Measurements from ENCODE around the gene ATAD5. TPM values are rescaled to one million over a fixed set of nuclear protein-coding genes. Genes with fewer than 3 reads are reported as not detected.
"Not testable (repeated sequence)": the region's sequence is repeated elsewhere in the genome, so short reads cannot be mapped to it uniquely, and the experiment has no call there.

Gene ATAD5
- total RNA-seq, 1 experiment from 2014 or later = 37.6 TPM

DNA sequence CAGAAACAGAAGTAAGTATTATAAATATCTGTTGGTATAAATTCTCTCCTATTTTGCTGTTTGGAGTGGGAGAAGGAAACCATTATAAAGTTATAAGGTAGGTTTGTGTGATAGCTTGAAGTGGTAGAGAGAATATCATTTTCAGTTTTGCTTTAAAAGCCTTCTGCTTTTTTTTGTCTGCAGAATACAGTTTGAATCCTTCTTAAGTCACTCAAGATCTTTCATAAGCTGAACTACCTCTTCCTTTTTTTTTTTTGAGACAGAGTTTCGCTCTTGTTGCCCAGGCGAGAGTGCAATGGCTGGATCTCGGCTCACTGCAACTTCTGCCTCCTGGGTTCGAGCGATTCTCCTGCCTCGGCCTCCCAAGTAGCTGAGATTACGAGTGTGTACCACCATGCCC lies 9.0 kb downstream of the ATAD5 start:
- Histone ChIP-seq H3K27ac (no peak overlapping the region), H3K4me1 (no peaks in the 10 kb centered on the region), H3K27me3 (no peaks in the 10 kb centered on the region), H3K4me3 (no peak overlapping the region), H3K36me3 (peaks cover 82% of the 10 kb centered on the region), H3K9me3 (replicated peaks) (no peaks in the 10 kb centered on the region)
- no peak for DNase-seq

DNA sequence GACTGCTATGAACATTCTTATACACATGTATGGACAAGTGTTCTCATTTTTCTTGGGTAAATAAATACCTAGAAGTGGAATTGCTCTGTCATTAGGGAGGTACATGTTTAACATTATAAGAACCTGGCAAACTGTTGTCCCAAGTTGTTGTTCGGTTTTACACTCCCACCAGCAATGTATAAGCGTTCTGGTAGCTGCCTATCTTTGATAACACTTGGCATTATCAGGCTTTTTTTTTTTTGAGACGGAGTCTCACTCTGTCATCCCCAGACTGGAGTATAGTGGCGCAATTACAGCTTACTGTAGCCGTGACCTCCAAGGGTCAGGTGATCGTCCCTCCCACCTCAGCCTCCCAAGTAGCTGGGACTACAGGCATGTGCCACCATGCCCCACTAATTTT lies 16.3 kb downstream of the ATAD5 start:
- H3K27me3 ChIP-seq = no peaks in the 10 kb centered on the region
- no peaks in the 10 kb centered on the region for H3K4me1 ChIP-seq
- no peak for DNase-seq
- peaks cover 78% of the 10 kb centered on the region for H3K36me3 ChIP-seq
- H3K4me3 ChIP-seq = no peak overlapping the region
- no peaks in the 10 kb centered on the region for H3K9me3 ChIP-seq (replicated peaks)
- H3K27ac ChIP-seq = no peak overlapping the region

DNA sequence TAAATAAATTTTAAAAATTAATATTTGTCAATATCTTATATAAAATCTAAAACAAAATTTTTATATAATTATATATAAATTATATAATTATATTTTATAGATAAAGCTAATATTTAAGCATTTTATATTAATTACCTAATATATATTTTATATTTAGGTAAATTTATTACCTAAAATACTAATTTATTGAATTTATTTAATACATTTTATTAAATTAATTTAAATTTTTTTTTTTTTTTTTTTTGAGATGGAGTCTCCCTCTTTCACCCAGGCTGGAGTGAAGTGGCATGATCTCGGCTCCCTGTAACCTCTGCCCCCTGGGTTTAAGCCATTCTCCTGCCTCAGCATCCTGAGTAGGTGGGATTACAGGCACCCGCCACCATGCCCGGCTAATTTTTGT lies 22.4 kb downstream of the ATAD5 start:
- no peaks in the 10 kb centered on the region for H3K9me3 ChIP-seq (replicated peaks)
- H3K36me3 ChIP-seq = peaks cover 85% of the 10 kb centered on the region
- DNase-seq = no peak

DNA sequence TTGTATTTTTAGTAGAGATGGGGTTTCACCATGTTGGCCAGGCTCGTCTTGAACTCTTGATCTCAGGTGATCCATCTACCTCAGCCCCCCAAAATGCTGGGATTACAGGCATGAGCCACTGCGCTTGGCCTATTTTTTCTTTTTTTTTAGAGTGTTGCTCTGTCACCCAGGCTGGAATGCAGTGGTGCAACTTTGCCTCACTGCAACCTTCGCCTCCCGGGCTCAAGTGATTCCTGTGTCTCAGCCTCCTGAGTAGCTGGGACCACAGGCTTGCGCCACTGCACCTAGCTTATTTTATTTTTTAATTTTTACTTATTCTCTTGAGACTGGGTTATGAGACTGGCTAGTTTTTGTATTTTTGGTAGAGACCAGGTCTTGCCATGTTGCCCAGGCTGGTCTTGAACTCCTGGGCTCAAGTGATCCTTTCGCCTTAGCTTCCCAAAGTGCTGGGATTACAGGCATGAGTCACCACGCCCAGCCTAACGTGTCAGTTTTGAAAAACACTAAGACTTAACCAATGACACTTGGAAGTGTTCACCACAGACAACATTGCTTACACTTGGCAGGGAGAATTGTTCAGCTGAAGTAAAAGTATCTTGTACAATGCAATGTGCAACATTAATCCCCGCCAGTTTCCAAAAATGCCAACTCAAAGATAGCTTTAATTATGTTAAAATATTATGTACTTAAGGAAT lies 26.9 kb downstream of the ATAD5 start:
- Histone ChIP-seq H3K4me1 (no peaks in the 10 kb centered on the region), H3K27ac (no peak overlapping the region), H3K9me3 (replicated peaks) (no peaks in the 10 kb centered on the region), H3K4me3 (no peak overlapping the region), H3K27me3 (no peaks in the 10 kb centered on the region), H3K36me3 (peaks cover 89% of the 10 kb centered on the region)
- DNase-seq = no peak

More for the DNA sequence above, 22.4 kb downstream of the ATAD5 start:
- Histone ChIP-seq H3K27me3 (no peaks in the 10 kb centered on the region), H3K4me1 (no peaks in the 10 kb centered on the region), H3K27ac (no peak overlapping the region), H3K4me3 (no peak overlapping the region)

DNA sequence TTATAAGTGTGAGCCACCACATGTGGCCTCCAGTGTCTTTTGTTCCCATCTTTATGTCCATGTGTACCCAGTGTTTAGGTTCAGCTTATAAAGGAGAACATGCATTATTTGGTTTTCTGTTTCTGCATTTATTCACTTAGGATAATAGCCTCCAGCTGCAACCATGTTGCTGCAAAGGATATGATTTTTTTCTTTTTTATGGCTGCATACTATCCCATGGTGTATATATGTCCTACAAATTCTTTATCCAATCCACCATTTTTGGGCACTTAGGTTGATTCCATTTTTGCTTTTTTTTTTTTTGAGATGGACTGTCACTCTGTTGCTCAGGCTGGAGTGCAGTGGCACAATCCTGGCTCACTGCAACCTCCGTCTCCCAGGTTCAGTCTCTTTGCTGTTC lies 32.9 kb downstream of the ATAD5 start:
- Histone ChIP-seq H3K27ac (no peak overlapping the region), H3K36me3 (peaks cover 89% of the 10 kb centered on the region), H3K4me1 (no peaks in the 10 kb centered on the region), H3K27me3 (no peaks in the 10 kb centered on the region), H3K9me3 (replicated peaks) (no peaks in the 10 kb centered on the region), H3K4me3 (no peak overlapping the region)
- DNase-seq = no peak

DNA sequence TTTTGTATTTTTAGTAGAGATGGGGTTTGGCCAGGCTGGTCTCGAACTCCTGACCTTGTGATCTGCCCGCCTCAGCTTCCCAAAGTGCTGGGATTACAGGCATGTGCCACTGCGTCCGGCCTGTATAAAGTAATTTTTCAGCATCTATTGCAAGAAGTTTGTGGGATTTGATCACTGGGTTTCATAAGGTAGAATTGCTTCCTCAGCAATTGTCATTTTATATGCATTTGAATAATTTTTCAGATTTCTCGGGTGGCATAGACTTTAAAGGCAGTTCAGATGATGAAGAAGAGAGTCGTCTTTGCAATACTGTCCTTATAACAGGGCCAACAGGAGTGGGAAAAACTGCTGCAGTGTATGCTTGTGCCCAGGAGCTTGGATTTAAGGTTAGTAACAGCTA lies 37.2 kb downstream of the ATAD5 start:
- Histone ChIP-seq H3K27me3 (no peaks in the 10 kb centered on the region), H3K9me3 (replicated peaks) (no peaks in the 10 kb centered on the region), H3K4me3 (no peak overlapping the region), H3K36me3 (peaks cover 93% of the 10 kb centered on the region), H3K27ac (no peak overlapping the region), H3K4me1 (no peaks in the 10 kb centered on the region)
- DNase-seq = no peak

DNA sequence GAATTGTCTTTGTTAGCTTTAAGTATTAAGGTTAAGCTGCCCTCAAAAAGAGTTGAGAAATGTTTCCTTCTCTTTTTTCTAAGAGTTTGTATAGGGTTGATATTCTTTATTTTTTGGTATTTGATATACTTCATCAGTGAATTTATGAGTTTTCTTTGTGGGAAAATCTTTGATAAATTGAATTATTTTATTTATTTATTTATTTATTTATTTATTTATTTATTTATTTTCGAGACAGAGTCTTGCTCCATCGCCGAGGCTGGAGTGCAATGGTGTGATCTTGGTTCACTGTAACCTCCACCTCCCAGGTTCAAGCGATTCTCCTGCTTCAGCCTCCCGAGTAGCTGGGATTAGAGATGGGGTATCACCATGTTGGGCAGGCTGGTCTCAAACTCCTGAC lies 54.4 kb downstream of the ATAD5 start:
- no peak overlapping the region for H3K27ac ChIP-seq
- DNase-seq = no peak
- no peaks in the 10 kb centered on the region for H3K27me3 ChIP-seq

DNA sequence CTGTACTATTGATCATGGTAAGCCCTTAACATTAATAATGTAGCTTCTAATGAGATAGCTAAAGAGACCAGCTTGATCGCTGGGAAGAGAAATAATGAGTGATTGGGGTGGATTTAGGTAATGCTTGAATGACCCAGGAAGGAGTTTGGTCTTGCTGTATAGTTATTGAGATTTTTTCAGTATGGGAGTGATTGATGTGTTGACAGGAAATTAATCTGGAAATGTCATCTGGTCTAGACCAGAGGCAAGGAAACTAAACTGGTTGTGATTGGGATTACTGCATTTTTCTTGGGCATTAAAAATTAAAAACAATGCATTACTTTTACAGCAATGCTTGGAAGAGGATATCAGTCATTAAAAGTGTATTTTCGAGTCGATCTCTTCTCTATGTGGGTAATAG lies 62.5 kb downstream of the ATAD5 start:
- no peaks in the 10 kb centered on the region for H3K4me1 ChIP-seq
- peaks cover 77% of the 10 kb centered on the region for H3K36me3 ChIP-seq
- H3K9me3 ChIP-seq (replicated peaks) = no peaks in the 10 kb centered on the region
- H3K27me3 ChIP-seq = no peaks in the 10 kb centered on the region
- H3K4me3 ChIP-seq = no peak overlapping the region
- no peak overlapping the region for H3K27ac ChIP-seq
- no peak for DNase-seq

More for the DNA sequence above, 54.4 kb downstream of the ATAD5 start:
- Histone ChIP-seq H3K4me1 (no peaks in the 10 kb centered on the region), H3K4me3 (no peak overlapping the region), H3K36me3 (peaks cover 61% of the 10 kb centered on the region), H3K9me3 (replicated peaks) (no peaks in the 10 kb centered on the region)

DNA sequence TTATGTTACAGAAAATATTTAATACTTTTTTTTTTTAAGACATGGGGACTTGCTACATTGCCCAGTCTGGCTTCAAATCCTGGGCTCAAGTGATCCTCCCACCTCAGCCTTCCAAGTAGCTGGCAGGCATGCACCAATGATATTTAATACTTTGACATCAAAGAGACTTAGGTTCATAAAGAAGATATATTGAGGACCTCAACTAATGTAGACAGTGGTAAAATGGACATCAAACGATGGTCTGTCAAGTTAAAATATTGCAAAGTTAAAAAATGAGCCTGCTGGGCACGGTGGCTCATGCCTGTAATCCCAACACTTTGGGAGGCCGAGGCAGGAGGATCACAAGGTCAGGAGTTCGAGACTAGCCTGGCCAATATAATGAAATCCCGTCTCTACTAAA lies 65.5 kb downstream of the ATAD5 start:
- Histone ChIP-seq H3K27me3 (no peaks in the 10 kb centered on the region), H3K27ac (no peak overlapping the region), H3K36me3 (peaks cover 76% of the 10 kb centered on the region), H3K4me3 (no peak overlapping the region), H3K4me1 (no peaks in the 10 kb centered on the region), H3K9me3 (replicated peaks) (no peaks in the 10 kb centered on the region)
- DNase-seq = no peak

DNA sequence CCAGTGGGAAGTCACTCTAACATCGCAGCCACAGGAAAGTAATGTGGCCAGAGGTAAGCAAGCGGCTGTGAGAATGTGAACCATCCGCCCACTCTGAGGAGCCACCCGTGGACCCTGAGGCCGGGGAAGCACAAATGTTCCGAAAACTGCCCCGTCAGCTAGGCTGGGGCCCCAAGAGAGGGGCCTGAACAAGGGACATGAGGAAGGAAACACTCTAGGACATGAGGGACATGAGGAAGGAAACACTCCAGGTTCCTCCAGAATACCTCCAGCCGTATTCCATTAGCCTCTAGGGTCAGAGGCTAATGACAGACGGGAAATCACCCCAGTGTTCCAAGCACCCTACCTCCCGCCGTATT lies 74.0 kb downstream of the ATAD5 start:
- H3K27ac ChIP-seq = peak overlapping the region; percentile 55
- no peak for DNase-seq
- no peaks in the 10 kb centered on the region for H3K27me3 ChIP-seq
- no peaks in the 10 kb centered on the region for H3K9me3 ChIP-seq (replicated peaks)
- H3K4me1 ChIP-seq = no peaks in the 10 kb centered on the region
- peaks cover 12% of the 10 kb centered on the region for H3K36me3 ChIP-seq
- H3K4me3 ChIP-seq = peak overlapping the region; percentile 66

DNA sequence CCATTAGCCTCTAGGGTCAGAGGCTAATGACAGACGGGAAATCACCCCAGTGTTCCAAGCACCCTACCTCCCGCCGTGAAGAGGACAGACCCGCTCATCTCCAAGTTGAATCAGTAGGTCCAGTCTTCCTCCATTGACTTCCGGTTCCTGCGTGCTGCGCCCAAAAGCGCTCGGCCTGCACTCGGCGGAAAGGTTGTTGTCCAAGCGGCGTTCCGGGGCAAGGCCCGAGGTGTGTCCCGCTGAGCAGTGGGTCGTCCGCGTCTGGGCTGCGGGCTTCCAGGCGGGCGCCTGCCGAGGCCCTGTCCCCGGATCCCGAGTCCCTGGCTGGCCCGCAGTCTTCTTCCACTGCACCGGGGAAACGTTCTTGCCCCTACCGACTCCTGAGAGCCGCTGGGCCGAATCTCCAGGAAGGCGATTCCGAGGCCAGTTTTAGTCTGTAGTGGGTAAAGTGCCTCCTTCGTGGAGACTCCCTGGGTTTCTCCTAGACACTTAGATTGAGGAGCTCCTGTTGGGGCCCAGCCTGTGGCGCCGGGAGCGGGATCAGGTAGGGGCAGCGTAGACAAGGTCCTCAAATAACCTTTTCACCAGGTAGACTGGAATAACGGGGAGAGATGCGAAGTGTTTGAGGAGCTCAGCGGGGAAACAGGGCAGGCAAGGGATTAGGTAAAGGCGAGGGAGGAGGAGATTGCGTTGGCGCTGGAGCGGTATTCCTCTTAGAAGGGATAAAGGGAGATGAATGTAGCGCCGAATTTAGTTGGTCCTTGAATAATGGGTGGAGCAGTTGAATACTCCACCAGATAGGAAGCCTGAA lies 74.5 kb downstream of the ATAD5 start, which contains the start of gene TEFM:
Gene TEFM, minus strand, starts transcription at position 138 of the 811 bp plus-strand sequence. Its CDS starts 40 bp downstream, at position 98.
- peaks cover 10% of the 10 kb centered on the region for H3K36me3 ChIP-seq
- peak within 1 kb of the TSS; percentile 55 for H3K27ac ChIP-seq
- H3K4me1 ChIP-seq = no peaks in the 10 kb centered on the region
- H3K4me3 ChIP-seq = peak within 1 kb of the TSS; percentile 66
- no peaks in the 10 kb centered on the region for H3K9me3 ChIP-seq (replicated peaks)
- H3K27me3 ChIP-seq = no peaks in the 10 kb centered on the region
- DNase-seq = peak; percentile 94 to 96

DNA sequence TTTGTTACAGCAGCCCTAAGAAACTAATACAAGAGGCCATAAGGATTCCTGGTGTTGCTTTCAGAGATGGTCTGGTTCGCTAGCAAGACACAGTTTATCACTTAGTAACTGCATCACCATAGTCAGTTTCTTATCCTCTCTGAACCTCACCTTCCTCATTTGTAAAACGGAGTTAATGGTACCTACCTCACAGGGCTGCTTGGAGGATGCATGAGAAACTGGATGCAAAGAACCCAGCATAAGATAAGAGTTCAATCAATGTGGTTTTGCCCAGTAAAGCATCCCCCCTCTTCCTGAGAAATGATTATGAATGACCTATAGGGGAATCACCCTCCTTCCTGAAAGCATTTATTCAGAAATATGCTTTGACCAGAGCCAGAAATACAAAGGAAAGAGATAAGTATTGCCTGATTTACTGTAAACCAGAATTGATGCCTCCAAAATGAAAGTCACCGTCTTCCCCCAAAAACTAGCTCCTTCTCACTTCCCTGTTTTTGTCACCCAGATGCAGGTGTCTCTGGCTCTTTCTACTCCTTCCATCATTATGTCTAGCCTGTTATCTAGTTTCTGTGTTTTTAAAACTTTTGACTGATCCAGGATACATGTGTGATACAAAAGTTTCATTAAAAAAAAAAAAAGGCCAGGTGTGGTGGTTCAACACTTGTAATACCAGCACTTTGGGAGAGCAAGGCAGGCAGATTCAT lies 77.1 kb downstream of the ATAD5 start:
- no peaks in the 10 kb centered on the region for H3K36me3 ChIP-seq
- no peak overlapping the region for H3K4me3 ChIP-seq
- H3K4me1 ChIP-seq = no peaks in the 10 kb centered on the region
- DNase-seq = no peak
- no peak overlapping the region for H3K27ac ChIP-seq
- H3K27me3 ChIP-seq = no peaks in the 10 kb centered on the region
- no peaks in the 10 kb centered on the region for H3K9me3 ChIP-seq (replicated peaks)

DNA sequence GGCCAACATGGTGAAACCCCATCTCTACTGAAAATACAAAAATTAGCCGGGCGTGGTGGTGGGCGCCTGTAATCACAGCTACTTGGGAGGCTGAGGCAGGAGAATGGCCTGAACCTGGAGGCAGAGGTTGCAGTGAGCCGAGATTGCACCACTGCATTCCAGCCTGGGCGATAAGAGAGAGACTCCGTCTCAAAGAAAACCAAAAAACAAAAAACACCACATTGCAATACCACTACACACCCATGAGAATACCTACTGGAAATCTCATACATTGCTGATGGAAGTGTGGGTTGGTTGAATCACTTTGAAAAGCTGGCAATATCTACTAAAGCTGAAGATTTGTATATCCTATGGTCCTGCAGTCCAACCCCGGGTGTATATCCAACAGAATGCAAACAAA lies 78.4 kb downstream of the ATAD5 start:
- H3K4me1 ChIP-seq; DNase-seq; H3K27me3 ChIP-seq; H3K27ac ChIP-seq; H3K4me3 ChIP-seq; H3K9me3 ChIP-seq (replicated peaks); H3K36me3 ChIP-seq: not testable (repeated sequence)

DNA sequence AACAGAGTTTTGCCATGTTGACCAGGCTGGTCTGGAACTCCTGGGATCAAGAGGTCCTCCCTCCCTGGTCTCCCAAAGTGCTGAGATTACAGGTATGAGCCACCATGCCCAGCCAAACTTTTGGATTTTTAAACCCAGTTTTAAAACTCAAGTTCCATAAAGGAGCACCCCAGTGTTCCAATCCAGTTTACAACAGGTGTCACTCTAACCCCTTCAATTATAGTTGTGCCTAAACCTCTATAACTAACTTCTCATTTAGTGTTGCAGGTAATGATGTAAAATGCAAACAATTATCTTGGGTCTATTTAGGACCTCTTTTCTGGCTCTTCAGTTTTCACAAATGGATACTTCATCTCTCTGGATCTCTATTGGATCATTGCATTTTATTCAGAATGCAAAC lies 82.2 kb downstream of the ATAD5 start:
- no peak overlapping the region for H3K4me3 ChIP-seq
- H3K4me1 ChIP-seq = no peaks in the 10 kb centered on the region
- no peaks in the 10 kb centered on the region for H3K9me3 ChIP-seq (replicated peaks)
- no peaks in the 10 kb centered on the region for H3K27me3 ChIP-seq
- no peak overlapping the region for H3K27ac ChIP-seq
- H3K36me3 ChIP-seq = no peaks in the 10 kb centered on the region
- no peak for DNase-seq
